ENCODE results near the gene BBS9. TPM values are rescaled to one million over a fixed set of nuclear protein-coding genes. Genes with fewer than 3 reads are reported as not detected.

Gene BBS9
- total RNA-seq, 4 donors from 2014 or later: 11.2 to 34.5 (median 20.4) TPM

DNA sequence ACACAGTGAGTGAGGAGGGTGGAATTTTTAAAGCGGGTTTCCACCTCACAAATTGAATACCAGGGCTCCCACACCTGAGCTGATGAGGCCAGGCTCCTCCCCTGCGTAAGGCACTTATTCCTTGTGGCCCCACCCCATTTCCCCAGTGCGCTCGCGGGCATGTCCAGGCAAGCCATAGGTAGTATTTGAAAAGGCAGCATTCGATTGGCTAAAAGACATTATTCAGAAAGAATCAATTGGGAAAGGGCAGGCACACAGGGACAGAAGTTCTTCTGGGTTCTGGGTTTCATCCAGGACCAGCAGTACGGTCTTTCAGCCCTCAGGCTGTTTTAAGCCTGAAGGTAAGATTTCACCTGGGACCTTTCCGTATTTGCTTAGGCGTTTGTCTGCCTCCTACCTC, 222.3 kb downstream of the BBS9 start:
- 95 to 98% methylated on average over 6 to 7 of the region's 9 CpGs for WGBS, 2 donors (ENCODE audit: low coverage in 1 of 2)
- Histone ChIP-seq H3K4me3 (no peak overlapping the region), H3K36me3 (peaks cover 0 to 9% of the 10 kb centered on the region in 2 donors), H3K27ac (no peak overlapping the region), H3K9me3 (no peaks in the 10 kb centered on the region), H3K27me3 (no peaks in the 10 kb centered on the region), H3K4me1 (peaks cover 0 to 11% (median 0%) of the 10 kb centered on the region in 3 donors)
- no peak for ATAC-seq
- TF ChIP-seq POLR2AphosphoS5 (IDR thresholded peaks at IDR 0.05) (no peak), POLR2A (IDR thresholded peaks at IDR 0.05) (no peak)
- TF ChIP-seq, protein P1, sequence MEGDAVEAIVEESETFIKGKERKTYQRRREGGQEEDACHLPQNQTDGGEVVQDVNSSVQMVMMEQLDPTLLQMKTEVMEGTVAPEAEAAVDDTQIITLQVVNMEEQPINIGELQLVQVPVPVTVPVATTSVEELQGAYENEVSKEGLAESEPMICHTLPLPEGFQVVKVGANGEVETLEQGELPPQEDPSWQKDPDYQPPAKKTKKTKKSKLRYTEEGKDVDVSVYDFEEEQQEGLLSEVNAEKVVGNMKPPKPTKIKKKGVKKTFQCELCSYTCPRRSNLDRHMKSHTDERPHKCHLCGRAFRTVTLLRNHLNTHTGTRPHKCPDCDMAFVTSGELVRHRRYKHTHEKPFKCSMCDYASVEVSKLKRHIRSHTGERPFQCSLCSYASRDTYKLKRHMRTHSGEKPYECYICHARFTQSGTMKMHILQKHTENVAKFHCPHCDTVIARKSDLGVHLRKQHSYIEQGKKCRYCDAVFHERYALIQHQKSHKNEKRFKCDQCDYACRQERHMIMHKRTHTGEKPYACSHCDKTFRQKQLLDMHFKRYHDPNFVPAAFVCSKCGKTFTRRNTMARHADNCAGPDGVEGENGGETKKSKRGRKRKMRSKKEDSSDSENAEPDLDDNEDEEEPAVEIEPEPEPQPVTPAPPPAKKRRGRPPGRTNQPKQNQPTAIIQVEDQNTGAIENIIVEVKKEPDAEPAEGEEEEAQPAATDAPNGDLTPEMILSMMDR (IDR thresholded peaks at IDR 0.05): no peak

DNA sequence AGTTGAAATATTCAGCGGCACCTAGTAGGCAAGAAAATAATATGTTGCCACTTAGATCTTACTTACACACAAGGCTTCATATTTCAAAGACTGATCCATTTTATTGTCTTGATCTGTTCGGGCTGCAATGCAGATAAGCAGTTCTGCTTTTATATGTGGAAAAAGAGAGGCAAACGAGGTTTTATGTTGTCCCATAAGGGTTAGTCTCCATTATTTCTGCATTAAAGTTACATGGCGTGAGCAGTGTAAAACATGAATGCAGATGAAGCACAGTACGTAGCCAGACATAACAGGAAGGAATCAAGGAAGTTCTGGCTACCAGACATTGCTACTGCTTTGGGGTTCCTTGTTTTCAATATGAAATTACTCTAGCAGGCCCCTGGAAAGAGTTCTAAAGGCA, 224.8 kb downstream of the BBS9 start:
- no peak for ATAC-seq
- Histone ChIP-seq H3K27me3 (no peaks in the 10 kb centered on the region), H3K9me3 (no peaks in the 10 kb centered on the region), H3K4me1 (peaks cover 0 to 11% (median 0%) of the 10 kb centered on the region in 3 donors), H3K4me3 (no peak overlapping the region), H3K27ac (no peak overlapping the region), H3K36me3 (peaks cover 0 to 5% of the 10 kb centered on the region in 2 donors)
- WGBS, 2 donors (ENCODE audit: low coverage in 1 of 2): 86 to 87% methylated on average over 5 of the region's 5 CpGs
- TF ChIP-seq POLR2AphosphoS5 (IDR thresholded peaks at IDR 0.05): no peak
- no peak for TF ChIP-seq POLR2A (IDR thresholded peaks at IDR 0.05)
- TF ChIP-seq EP300 (IDR thresholded peaks at IDR 0.05): no peak
- TF ChIP-seq, protein P1 (IDR thresholded peaks at IDR 0.05): no peak

DNA sequence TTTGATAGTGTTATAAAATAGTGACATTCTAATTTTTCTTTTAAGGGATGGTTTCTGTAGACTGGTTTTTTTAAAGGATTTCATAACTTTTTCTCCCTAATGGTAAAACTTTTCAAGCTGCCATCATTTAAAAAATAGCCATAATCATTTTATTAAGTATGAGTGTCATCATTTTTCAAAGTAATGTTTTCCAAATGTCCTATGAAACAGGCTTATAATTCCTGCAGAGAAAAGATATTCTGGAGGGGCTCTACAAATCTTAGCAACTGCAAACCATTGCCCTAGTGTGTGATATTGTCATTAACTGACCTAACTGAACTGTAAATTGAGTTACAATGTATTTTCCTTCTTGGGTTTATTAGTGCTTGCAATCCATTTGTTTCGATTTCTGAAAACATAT, 226.0 kb downstream of the BBS9 start:
- Histone ChIP-seq H3K4me3 (no peak overlapping the region), H3K36me3 (no peaks in the 10 kb centered on the region), H3K27ac (no peak overlapping the region), H3K27me3 (no peaks in the 10 kb centered on the region), H3K9me3 (no peaks in the 10 kb centered on the region), H3K4me1 (peaks cover 0 to 11% (median 0%) of the 10 kb centered on the region in 3 donors)
- TF ChIP-seq POLR2A (IDR thresholded peaks at IDR 0.05): no peak
- TF ChIP-seq, protein P1 (IDR thresholded peaks at IDR 0.05): no peak
- no peak for TF ChIP-seq EP300 (IDR thresholded peaks at IDR 0.05)
- TF ChIP-seq POLR2AphosphoS5 (IDR thresholded peaks at IDR 0.05): no peak
- no peak for ATAC-seq
- 100% methylated on average over 1 of the region's 1 CpG for WGBS, 2 donors (ENCODE audit: low coverage in 1 of 2)

DNA sequence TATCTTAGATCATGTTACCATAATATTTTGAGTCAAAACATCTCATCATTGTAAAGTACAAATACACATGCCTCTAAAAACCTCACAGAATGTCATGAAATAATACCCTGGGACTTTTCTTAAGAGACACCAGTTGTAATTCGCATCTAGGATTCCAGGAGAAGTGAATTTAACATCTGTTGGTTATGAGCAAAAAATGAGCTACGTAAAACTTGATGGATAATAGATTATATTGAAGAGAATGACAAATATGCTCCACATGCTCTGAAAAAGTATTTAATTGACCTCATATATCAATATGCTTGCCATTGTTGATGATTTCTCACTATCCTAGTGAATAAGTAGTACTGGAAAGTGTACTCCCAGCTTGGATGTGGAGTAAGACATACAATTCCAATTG, 227.0 kb downstream of the BBS9 start:
- TF ChIP-seq POLR2A (IDR thresholded peaks at IDR 0.05): no peak
- TF ChIP-seq, protein P1 (IDR thresholded peaks at IDR 0.05): no peak
- TF ChIP-seq POLR2AphosphoS5 (IDR thresholded peaks at IDR 0.05): no peak
- TF ChIP-seq EP300 (IDR thresholded peaks at IDR 0.05): no peak
- no peak overlapping the region for H3K4me3 ChIP-seq
- no peaks in the 10 kb centered on the region for H3K27me3 ChIP-seq
- ATAC-seq: no peak
- H3K36me3 ChIP-seq: no peaks in the 10 kb centered on the region
- H3K4me1 ChIP-seq: peaks cover 0 to 11% (median 0%) of the 10 kb centered on the region in 3 donors
- H3K27ac ChIP-seq: no peak overlapping the region
- H3K9me3 ChIP-seq: no peaks in the 10 kb centered on the region
- 85 to 89% methylated on average over 1 to 2 of the region's 2 CpGs for WGBS, 2 donors (ENCODE audit: low coverage in 1 of 2)

DNA sequence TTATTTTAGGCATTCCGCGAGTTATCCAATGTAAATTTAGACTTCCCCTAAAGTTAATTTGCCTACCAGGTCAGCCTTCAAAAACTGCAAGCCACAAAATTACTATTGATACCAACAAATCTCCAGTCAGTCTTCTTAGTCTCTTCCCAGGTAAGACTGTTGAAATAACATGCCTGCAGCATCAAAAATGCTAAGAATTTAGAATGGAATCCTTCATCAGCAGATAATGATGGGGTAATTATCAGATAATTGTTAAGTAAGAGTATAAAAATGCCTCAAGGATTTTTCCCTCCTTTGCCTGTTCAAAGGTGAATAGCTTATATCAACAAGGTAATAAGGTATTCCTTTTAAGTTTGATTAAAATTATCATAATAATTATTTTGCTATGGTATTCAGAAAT, 228.5 kb downstream of the BBS9 start:
- H3K27me3 ChIP-seq: no peaks in the 10 kb centered on the region
- H3K4me1 ChIP-seq: peaks cover 0 to 11% (median 0%) of the 10 kb centered on the region in 3 donors
- no peak overlapping the region for H3K27ac ChIP-seq
- H3K4me3 ChIP-seq: no peak overlapping the region
- no peaks in the 10 kb centered on the region for H3K9me3 ChIP-seq
- WGBS, 2 donors (ENCODE audit: low coverage in 1 of 2): 83 to 100% methylated on average over 2 of the region's 2 CpGs
- no peaks in the 10 kb centered on the region for H3K36me3 ChIP-seq
- TF ChIP-seq POLR2AphosphoS5 (IDR thresholded peaks at IDR 0.05) (no peak), POLR2A (IDR thresholded peaks at IDR 0.05) (no peak), EP300 (IDR thresholded peaks at IDR 0.05) (no peak)
- TF ChIP-seq, protein P1 (IDR thresholded peaks at IDR 0.05): no peak
- no peak for ATAC-seq

Measured in gastroesophageal sphincter (tissue), 4 donors.